ENCODE results near the gene NEGR1.

NEGR1 gene

DNA sequence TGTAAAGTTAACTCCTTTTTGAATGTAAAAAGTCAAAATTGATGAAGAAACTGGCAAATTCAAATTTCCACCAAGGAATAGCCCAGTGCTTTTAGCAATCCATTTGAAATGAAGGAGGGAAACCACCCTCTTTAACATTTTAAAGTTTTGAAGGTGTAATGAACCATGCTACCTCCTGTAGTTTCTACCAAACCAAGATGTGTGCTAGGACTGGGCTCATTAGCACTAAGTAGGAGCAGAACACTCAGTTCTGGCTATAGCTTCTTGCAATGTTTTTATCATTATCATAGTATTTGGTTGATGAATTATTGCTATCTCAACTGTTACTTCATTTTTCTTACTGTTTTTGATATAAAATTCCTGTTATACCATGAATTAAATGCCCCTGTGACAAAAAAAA is 882.3 kb downstream of the NEGR1 start:
- Histone ChIP-seq H3K4me3 (no peak overlapping the region), H3K27me3 (ENCODE audit: low read depth) (no peaks in the 10 kb centered on the region), H3K4me1 (no peaks in the 10 kb centered on the region), H3K36me3 (replicated peaks) (no peaks in the 10 kb centered on the region), H3K9me3 (no peaks in the 10 kb centered on the region)
- DNase-seq (ENCODE audit: low spot score in 2 of 2), result no peak
- in situ Hi-C loops (cut with MboI; ENCODE audit: low sequenced_read_pairs), result no loop called here

DNA sequence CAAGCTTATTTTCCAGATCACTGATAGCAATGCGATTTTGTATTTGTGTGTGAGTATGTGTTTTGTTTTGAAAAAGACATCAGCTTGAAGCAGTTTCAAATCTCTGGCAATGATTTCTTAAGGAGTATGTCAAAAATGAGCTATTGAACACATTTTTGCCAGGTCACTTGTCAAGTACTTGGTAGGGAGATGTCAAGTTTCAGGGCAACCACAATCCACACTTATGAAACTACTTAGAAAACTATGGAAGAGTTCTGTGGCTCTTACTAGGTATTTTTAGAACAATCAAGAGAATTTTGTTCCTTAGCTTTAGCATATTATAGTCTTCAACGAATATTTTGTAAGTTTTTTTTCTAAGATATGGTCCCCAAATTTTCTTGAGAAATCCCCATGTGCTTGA is 882.7 kb downstream of the NEGR1 start:
- no peaks in the 10 kb centered on the region for H3K4me1 ChIP-seq
- no peak overlapping the region for H3K4me3 ChIP-seq
- in situ Hi-C loops (cut with MboI; ENCODE audit: low sequenced_read_pairs), result no loop called here
- H3K27me3 ChIP-seq (ENCODE audit: low read depth), result no peaks in the 10 kb centered on the region
- no peak for DNase-seq (ENCODE audit: low spot score in 2 of 2)
- no peaks in the 10 kb centered on the region for H3K9me3 ChIP-seq
- no peaks in the 10 kb centered on the region for H3K36me3 ChIP-seq (replicated peaks)

GRCh38 chr1:71393301-71393700 is 889.0 kb downstream of the NEGR1 start:
- Histone ChIP-seq H3K4me3 (no peak overlapping the region), H3K27me3 (ENCODE audit: low read depth) (no peaks in the 10 kb centered on the region)
- in situ Hi-C loops (cut with MboI; ENCODE audit: low sequenced_read_pairs), result no loop called here

GRCh38 chr1:71390518-71390917 is 891.8 kb downstream of the NEGR1 start:
- no peak overlapping the region for H3K4me3 ChIP-seq
- in situ Hi-C loops (cut with MboI; ENCODE audit: low sequenced_read_pairs), result no loop called here
- H3K27me3 ChIP-seq (ENCODE audit: low read depth), result no peaks in the 10 kb centered on the region
- H3K4me1 ChIP-seq, result peaks cover 11% of the 10 kb centered on the region
- H3K9me3 ChIP-seq, result no peaks in the 10 kb centered on the region
- no peak for DNase-seq (ENCODE audit: low spot score in 2 of 2)
- H3K36me3 ChIP-seq (replicated peaks), result no peaks in the 10 kb centered on the region

More at GRCh38 chr1:71393301-71393700, 889.0 kb downstream of the NEGR1 start:
- Histone ChIP-seq H3K36me3 (replicated peaks) (no peaks in the 10 kb centered on the region), H3K9me3 (no peaks in the 10 kb centered on the region), H3K4me1 (peaks cover 11% of the 10 kb centered on the region)
- peak; percentile 58 to 80 for DNase-seq (ENCODE audit: low spot score in 2 of 2)

GRCh38 chr1:71377886-71378285 is 904.5 kb downstream of the NEGR1 start:
- in situ Hi-C loops (cut with MboI; ENCODE audit: low sequenced_read_pairs), result no loop called here
- no peak overlapping the region for H3K4me3 ChIP-seq
- no peaks in the 10 kb centered on the region for H3K9me3 ChIP-seq
- no peaks in the 10 kb centered on the region for H3K4me1 ChIP-seq
- no peaks in the 10 kb centered on the region for H3K36me3 ChIP-seq (replicated peaks)
- H3K27me3 ChIP-seq (ENCODE audit: low read depth), result no peaks in the 10 kb centered on the region
- no peak for DNase-seq (ENCODE audit: low spot score in 2 of 2)

GRCh38 chr1:71372496-71372895 is 909.8 kb downstream of the NEGR1 start:
- Histone ChIP-seq H3K9me3 (no peaks in the 10 kb centered on the region; the same call in 1 of the 2 replicates), H3K4me1 (no peaks in the 10 kb centered on the region), H3K36me3 (replicated peaks) (no peaks in the 10 kb centered on the region), H3K4me3 (no peak overlapping the region), H3K27me3 (ENCODE audit: low read depth) (no peaks in the 10 kb centered on the region)
- in situ Hi-C loops (cut with MboI; ENCODE audit: low sequenced_read_pairs), result no loop called here
- DNase-seq (ENCODE audit: low spot score in 2 of 2), result no peak

DNA sequence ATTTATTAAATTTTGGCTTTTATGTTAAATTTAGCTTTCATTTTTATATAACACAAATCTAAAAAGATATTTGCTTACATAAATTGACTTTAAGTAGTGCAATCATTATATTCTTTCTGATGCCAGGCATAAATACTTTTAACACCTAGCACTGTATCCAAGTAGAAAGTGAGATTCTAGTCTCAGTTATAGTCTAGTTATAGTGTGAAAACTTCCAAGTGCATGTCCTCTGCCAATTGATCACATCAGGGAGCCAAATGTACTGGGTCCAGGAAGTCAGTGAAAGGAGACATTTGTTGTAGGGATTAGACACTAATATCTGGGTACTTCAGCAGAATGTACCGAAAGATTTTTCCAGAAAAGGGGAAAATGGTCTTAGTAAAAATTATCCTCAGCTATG is 910.8 kb downstream of the NEGR1 start:
- DNase-seq (ENCODE audit: low spot score in 2 of 2), result no peak
- H3K4me3 ChIP-seq, result no peak overlapping the region
- H3K36me3 ChIP-seq (replicated peaks), result no peaks in the 10 kb centered on the region
- in situ Hi-C loops (cut with MboI; ENCODE audit: low sequenced_read_pairs), result no loop called here
- H3K27me3 ChIP-seq (ENCODE audit: low read depth), result no peaks in the 10 kb centered on the region
- no peaks in the 10 kb centered on the region; the same call in 1 of the 2 replicates for H3K9me3 ChIP-seq
- H3K4me1 ChIP-seq, result no peaks in the 10 kb centered on the region

GRCh38 chr1:71364236-71364635 is 918.1 kb downstream of the NEGR1 start:
- Histone ChIP-seq H3K4me1 (no peaks in the 10 kb centered on the region), H3K27me3 (ENCODE audit: low read depth) (no peaks in the 10 kb centered on the region), H3K4me3 (no peak overlapping the region), H3K9me3 (no peaks in the 10 kb centered on the region), H3K36me3 (replicated peaks) (no peaks in the 10 kb centered on the region)
- in situ Hi-C loops (cut with MboI; ENCODE audit: low sequenced_read_pairs), result no loop called here
- DNase-seq (ENCODE audit: low spot score in 2 of 2), result no peak

DNA sequence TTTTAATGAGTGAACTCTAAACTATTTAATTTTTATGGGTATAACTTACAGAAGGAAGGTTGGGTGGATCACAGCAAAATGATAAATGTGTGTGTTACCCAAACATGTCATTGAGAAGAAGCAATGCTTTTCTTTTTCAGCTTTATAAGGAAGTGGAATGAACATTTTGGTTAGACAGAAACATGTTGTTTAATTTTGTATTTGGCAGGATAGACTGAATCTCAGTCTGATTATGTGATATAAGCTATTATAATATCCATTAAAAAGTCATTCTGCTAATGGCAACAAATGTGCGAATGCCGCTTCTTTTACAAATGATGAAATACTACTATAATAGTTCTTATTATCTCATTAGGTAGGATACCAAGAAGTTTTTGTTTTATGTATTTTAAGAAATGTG is 919.6 kb downstream of the NEGR1 start:
- in situ Hi-C loops (cut with MboI; ENCODE audit: low sequenced_read_pairs), result no loop called here
- no peaks in the 10 kb centered on the region for H3K4me1 ChIP-seq
- no peak overlapping the region for H3K4me3 ChIP-seq
- H3K9me3 ChIP-seq, result no peaks in the 10 kb centered on the region
- H3K27me3 ChIP-seq (ENCODE audit: low read depth), result no peaks in the 10 kb centered on the region
- no peak for DNase-seq (ENCODE audit: low spot score in 2 of 2)
- no peaks in the 10 kb centered on the region for H3K36me3 ChIP-seq (replicated peaks)

- Histone ChIP-seq H3K36me3 (replicated peaks) (no peaks in the 10 kb centered on the region), H3K4me3 (no peak overlapping the region), H3K27me3 (ENCODE audit: low read depth) (no peaks in the 10 kb centered on the region), H3K4me1 (no peaks in the 10 kb centered on the region), H3K9me3 (no peaks in the 10 kb centered on the region)
- in situ Hi-C loops (cut with MboI; ENCODE audit: low sequenced_read_pairs), result no loop called here
- no peak for DNase-seq (ENCODE audit: low spot score in 2 of 2)
These were observed 920.3 kb downstream of the NEGR1 start for GRCh38 chr1:71362076-71362475.

- Histone ChIP-seq H3K27me3 (ENCODE audit: low read depth) (no peaks in the 10 kb centered on the region), H3K4me1 (no peaks in the 10 kb centered on the region), H3K4me3 (no peak overlapping the region), H3K9me3 (no peaks in the 10 kb centered on the region), H3K36me3 (replicated peaks) (no peaks in the 10 kb centered on the region)
- in situ Hi-C loops (cut with MboI; ENCODE audit: low sequenced_read_pairs), result no loop called here
- no peak for DNase-seq (ENCODE audit: low spot score in 2 of 2)
These were observed 924.6 kb downstream of the NEGR1 start for GRCh38 chr1:71357708-71358107.

DNA sequence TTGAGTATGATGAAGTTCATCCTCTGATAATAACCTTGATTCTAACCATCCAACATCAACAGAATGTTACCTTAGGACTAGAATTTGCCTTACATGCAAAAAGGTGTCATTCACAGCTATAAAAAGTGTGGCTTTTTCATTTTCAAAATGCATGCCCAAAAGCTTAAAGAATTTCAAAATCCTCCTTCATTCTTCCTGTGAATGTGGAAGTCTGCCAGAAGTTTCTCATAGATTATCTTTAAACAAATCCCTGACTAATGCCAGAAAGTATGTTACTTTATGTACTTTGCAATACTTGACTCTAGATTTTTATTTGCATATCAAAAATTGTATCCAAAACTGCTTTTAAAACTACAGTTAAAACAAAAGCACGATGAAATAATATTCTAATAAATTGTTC is 930.9 kb downstream of the NEGR1 start:
- no peaks in the 10 kb centered on the region for H3K4me1 ChIP-seq
- no peaks in the 10 kb centered on the region for H3K36me3 ChIP-seq (replicated peaks)
- no peak for DNase-seq (ENCODE audit: low spot score in 2 of 2)
- H3K9me3 ChIP-seq, result no peaks in the 10 kb centered on the region
- H3K4me3 ChIP-seq, result no peak overlapping the region
- in situ Hi-C loops (cut with MboI; ENCODE audit: low sequenced_read_pairs), result no loop called here
- no peaks in the 10 kb centered on the region for H3K27me3 ChIP-seq (ENCODE audit: low read depth)

GRCh38 chr1:71350805-71351204 is 931.5 kb downstream of the NEGR1 start:
- Histone ChIP-seq H3K27me3 (ENCODE audit: low read depth) (no peaks in the 10 kb centered on the region), H3K4me3 (no peak overlapping the region), H3K36me3 (replicated peaks) (no peaks in the 10 kb centered on the region), H3K4me1 (no peaks in the 10 kb centered on the region), H3K9me3 (no peaks in the 10 kb centered on the region)
- no peak for DNase-seq (ENCODE audit: low spot score in 2 of 2)
- in situ Hi-C loops (cut with MboI; ENCODE audit: low sequenced_read_pairs), result no loop called here

GRCh38 chr1:71350330-71350729 is 932.0 kb downstream of the NEGR1 start:
- H3K4me1 ChIP-seq, result no peaks in the 10 kb centered on the region
- no peaks in the 10 kb centered on the region for H3K27me3 ChIP-seq (ENCODE audit: low read depth)
- in situ Hi-C loops (cut with MboI; ENCODE audit: low sequenced_read_pairs), result no loop called here
- DNase-seq (ENCODE audit: low spot score in 2 of 2), result no peak
- H3K4me3 ChIP-seq, result no peak overlapping the region
- H3K36me3 ChIP-seq (replicated peaks), result no peaks in the 10 kb centered on the region
- H3K9me3 ChIP-seq, result no peaks in the 10 kb centered on the region

All from HAP-1 (cell line).